NCI-H1694 treated with DMSO at 0.1 percent for 48 hours (cell line): ENCODE measurements around the gene TIMM8A.

Experiments
- DNase-seq: peaks from one replicate; lab custom pipeline; 2025; lab: John Stamatoyannopoulos, UW

TIMM8A gene, protein sequence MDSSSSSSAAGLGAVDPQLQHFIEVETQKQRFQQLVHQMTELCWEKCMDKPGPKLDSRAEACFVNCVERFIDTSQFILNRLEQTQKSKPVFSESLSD

DNA sequence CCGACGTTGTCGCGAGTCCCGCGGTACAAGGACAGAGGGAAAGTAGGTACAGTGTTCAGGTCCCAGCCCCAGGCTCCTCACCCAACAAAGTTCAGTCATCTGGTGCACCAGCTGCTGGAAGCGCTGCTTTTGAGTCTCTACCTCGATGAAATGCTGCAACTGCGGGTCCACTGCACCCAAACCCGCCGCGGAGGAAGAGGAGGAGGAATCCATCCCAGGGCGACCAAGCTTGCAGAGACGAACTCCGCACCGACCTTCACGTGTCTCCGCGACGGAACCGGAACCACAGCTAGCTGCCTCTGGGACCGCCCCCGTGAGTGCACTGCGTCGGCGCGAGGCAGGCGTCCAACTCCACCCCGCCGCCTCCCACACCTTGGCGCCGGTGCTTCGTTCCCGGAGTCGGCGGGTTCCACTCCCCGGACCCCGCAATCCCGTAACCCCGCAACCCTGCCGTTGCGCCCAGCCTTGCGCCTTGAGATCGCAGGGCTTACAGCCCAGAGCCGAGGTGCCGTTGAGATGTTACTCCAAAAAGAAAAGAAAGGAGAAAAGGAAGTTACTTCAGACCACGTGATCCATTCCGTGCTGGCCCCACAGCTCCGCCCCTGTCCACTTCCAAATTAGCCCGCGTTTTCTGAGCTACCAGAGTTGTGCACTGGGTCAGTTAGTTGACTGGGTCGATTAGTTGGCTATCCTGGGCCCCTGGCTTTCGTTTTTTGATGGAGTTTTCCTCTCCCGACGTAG, at the start of gene TIMM8A:
Gene TIMM8A, minus strand, starts transcription at position 291 of the 741 bp plus-strand sequence. Its CDS starts 78 bp downstream, at position 213.
- DNase-seq = peak; percentile 52

DNA sequence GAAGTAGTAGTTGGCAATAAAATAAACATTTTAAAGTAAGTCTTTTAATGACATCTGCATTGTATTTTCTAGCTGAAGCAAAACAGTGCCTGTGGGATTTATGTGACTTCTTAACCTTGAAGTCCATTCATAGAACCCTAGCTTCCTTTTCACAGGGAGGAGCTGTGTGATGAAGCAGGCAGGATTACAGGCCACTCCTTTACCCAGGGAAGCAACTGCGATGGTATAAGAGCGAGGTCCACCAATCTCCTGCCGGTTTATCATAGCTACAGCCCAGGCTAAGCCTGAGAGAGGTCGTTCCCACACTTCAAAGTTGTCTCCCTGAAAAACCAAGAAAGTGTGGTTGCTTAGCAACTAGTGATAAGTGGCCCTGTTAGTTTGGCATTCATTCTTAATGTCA, 49.2 kb upstream of the TIMM8A start:
- DNase-seq = no peak

DNA sequence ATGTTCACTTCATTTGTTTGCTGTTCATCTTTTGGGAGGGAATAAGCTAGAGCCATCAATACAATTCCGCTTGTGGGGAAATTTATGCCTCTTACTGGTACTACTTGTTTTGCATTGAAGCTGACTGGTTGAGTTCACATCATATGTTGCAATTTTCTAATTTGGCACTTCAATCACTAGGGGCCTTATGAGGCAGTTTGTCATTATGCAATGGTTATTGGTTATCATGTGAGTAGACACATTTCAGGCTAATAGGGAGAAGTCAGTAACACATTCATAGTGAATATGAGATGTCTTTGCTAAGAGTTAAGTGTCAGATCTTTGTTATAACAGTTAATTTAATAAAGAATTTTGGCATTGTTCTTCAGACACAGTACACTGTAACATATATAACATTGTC, 47.2 kb upstream of the TIMM8A start:
- no peak for DNase-seq

DNA sequence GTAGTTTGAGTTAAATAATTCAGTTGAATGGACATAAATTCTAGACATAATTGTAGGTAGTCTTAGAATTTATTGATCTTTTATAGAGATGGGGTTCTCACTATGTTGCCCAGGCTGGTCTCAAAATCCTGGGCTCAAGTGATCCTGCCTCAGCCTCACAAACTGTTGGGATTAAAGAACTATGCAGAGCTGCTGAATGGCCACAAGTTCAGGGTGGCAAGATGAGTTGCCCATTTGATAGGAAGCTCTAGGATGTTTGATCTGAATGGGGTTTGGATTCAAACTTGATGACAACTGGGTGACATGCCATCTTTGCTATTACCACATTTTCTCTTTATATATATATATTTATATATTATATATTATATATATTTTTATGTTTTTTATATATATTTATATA, 45.8 kb upstream of the TIMM8A start:
- no peak for DNase-seq

DNA sequence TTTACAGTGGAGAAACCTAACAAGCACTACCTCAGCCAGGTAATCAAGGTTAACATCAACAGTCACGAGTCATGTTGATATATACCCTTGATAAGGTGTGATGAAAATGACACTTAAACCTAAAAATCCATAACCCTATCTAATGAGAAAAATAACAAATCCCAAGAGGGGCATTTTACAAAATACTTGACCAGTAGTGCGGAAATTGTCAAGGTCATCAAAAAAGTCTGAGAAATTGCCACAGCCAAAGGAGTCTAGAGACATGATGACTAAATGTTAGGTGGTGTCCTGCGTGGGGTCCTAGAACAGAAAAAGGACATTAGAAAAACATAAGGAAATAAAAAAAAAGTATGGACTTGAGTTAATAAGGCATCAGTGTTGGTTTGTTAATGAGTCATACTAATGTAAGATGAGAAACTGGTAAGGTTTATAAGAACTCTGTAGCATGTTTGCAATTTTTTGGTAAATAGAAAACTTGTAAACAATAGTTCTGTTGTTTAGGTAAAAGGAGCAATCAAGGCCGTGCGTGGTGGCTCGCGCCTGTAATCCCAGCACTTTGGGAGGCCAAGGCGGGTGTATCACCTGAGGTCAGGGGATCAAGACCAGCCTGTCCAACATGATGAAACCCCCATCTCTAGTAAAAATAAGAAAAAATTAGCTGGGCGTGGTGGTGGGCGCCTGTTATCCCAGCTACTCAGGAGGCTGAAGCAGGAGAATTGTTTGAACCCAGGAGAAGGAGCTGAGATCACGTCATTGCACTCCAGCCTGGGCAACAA, 45.2 kb upstream of the TIMM8A start:
- no peak for DNase-seq

DNA sequence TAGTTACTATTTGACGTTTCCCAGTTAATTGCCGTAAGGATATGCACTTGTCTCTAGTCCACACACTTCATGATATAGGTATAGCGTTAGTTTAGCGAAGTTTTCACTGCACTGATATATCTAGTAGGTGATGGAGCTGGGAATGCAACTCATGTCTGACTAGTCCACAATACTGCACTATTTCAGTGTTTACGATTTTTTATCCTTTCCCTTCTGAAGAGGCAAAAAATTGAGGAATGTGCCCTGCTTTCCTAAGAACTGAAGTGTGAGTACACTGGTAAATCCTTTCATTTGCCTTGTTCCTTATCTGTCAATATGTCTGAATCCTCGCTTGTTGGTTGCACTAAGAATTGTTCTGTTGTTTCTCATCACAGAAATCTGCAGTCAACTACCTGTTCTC, 43.3 kb upstream of the TIMM8A start:
- DNase-seq = no peak

DNA sequence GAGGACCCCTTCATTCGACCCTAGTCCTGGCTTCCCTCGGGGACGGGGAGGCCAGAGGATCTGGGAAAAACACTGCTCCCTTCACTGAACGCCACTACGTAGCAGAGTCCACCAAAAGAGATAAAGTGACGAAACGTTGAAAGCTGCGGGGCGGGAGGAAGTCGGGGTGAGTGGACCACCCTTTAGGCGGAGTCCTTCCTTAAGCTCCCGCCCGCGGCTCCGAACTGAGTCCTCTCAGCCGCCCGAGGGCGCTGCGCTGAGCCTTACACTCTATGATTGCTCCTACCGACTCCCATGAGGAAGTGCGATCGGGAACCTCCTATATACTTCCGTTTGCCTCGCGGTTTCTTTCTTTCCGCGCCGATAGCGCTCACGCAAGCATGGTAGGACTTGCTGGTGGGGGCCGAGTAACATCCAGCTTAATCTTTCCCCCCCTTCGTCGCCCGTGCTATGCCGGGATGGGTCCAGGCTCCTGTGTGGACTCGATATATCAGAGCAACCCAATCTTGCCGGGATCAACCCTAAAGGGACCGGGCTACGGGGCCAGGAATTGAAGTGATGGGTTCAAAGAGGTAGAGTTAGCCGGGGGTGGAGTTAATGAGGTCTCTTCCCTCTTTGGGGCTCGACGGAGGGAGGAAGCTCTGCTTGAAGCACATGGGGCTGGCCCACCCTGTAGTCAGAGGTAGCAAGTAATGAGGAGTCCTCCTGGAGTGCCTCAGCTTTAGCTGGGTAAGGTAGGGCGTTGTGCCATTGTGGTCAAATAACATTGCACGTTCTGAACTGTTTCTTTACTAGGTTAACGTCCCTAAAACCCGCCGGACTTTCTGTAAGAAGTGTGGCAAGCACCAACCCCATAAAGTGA, 42.4 kb upstream of the TIMM8A start, which contains the start of gene RPL36A:
Gene RPL36A, plus strand, starts transcription at position 348 of the 862 bp plus-strand sequence. Its CDS starts 33 bp downstream, at position 381.
- peak; percentile 95 for DNase-seq

DNA sequence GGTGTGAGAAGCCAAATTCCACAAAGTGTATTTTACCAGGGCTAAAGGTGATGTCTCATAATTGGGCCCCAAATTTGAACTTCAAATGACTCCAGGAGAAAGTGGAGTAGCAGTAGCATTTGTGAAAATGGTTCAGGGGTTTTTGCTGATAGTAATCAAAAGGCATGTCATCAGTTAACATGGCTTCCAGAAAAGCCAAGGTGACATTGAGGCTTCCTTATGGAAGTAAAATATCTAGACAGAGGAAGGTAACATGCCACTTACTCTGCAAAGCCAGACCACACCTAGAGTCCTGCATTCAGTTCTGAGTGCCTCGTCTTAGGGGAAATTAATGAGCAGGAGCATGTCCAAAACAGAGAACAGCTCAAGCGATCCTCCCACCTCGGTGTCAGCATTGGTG, 40.1 kb upstream of the TIMM8A start:
- no peak for DNase-seq

DNA sequence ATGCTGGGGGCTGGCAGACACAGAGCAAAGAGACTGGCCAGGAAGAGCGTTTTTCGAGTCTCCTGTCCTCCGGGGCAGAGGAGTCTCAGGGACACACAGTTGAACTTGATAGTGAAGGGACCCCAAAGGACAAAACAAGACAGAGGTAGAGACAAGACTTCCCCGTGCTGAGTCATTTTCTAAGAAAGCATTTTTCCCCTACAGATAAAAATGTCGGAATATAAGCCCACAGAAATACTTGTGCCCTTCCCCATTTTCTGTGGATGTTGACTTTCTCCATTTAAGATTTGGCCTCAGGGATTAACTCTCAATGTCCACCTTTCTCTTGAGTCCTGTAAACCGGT, 38.0 kb upstream of the TIMM8A start:
- no peak for DNase-seq

DNA sequence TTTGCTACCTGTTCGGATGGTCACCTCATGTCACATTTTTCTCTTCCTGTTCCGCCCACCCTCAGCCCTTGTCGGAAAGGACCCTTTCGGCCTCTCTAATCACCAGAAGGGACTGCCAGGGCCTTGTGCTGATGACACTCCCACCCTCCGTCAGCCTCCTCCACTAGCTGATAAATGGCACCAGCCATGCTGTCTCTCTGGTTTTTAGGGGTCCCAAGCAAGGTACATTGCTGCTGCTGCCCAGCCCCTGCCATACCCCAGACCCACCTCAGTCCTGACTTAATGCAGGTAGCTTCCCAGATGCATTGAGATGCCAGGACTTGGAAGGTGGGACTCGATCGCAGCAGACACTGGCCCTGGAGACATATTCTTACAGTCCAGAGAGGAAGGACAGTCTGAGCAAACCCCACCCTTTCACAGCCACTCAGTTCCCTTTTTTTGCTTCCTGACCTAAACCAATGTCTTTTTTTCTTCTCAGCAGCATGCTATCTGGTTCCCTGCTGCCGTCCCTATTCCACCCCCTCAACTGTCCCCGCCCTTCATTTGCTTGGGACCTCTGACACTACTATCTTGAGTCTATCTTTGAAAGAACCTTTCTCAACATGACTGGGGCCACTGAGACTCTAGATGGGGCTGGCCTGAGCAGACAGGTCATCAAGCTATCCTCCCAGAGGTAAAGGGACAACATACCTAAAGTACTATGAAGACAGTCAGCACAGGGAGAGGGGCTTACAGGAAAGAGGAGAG, 37.4 kb upstream of the TIMM8A start, which contains the start of gene BTK:
Gene BTK, minus strand, starts transcription at position 397 of the 747 bp plus-strand sequence. CDS start 10,907 bp downstream, outside the sequence.
- DNase-seq = no peak

DNA sequence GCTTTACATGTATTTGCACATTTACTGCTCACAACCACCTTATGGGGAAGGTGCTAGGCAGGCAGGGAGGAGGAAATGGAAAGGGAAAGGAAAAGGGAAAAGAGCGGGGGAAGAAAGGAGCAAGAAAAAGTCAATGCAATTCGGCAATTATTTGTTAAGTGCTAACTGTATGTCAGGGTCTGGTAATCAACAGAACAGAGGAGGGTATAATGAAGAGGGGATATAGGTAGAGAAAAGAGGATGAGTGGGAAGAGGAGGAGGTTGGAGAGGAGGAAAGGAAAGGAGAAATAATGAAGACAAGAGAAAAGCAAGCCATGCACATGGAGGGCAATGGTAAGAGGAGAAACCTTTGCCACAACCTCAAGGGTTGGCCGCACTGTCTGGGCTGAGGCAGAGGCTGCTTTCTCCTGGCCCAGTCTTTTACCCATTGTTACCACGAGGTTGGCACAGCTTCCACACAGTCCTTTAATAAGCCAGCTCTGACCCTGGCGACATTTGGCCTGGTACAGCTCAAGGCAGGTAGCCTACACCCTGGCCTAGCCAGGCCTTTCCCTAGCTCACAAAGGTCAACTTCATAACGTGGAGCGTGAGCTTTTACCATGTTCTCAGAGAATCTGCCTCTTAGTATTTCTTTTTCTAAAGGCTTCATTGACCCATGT, 36.6 kb upstream of the TIMM8A start:
- no peak for DNase-seq

DNA sequence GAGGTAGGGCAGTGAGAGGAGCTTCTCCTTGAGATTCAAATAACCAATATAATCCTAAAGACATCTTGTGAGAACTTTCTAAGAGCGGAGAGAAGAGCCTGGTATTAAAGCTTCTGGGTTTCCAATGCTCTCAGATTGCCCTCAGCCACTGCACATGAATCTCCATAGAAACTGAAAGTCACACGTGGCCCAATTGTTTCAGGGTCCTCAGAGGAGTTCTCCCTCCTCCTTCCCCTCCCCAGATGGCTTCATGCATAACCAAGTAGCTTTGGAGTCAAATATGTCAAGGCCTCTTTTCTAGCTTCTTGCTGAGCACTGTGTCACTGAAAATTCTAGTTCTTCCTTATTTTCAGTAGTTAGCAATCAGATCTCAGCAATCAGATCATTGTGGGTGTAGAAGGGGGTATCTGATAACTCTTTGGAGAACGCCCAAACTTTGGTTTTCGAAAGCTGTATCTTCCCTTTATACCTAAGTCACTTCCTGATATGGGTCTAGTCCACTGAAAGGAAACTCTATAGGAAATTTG, 35.2 kb upstream of the TIMM8A start:
- no peak for DNase-seq

DNA sequence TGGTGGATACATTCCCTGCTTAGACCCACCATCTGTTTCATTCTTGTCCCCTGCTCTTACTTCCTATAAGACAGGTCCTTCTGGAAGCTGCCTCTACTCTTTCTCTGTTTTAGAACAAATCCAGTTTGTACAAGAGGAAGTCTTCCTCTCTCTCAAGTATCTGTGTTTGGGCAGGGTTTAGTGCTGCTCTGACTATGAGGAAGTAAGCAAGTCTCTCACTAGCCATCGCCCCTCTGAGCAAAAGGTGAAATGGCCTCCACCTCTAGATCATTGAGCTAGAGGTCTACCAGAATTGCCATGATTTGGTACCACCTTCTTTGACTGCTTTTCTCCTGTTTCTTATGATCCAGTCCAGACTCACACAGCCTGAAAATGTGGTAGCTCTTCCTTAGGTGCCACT, 29.0 kb upstream of the TIMM8A start:
- DNase-seq = no peak

DNA sequence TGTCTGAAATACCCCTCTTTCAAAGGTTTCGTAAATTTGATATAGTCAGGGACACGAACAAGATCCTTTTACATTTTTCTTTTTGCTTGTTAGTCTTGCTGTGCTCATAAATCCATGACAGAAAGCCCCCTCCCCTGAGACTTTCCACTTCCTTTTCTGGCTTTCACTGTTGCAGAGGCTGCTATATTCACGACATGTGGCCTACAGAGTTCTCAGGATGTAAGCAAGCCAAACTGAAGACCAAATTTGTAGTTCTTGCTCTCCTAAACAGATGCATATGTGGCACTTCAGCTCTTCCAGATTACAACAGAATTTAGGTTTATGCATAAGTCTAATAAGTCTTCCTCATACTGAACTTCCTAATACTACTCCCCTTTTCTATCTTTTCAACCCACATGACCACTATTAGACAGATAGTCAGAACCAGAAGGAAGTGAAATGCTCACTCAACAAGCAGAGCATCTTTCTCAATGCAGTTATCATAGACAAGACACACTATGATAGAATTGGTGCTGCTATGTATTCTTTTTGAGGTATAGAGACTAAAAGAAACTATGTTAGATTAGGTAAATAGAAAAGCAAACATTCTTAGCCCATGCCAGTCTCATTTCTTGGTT, 22.5 kb upstream of the TIMM8A start:
- DNase-seq = no peak

DNA sequence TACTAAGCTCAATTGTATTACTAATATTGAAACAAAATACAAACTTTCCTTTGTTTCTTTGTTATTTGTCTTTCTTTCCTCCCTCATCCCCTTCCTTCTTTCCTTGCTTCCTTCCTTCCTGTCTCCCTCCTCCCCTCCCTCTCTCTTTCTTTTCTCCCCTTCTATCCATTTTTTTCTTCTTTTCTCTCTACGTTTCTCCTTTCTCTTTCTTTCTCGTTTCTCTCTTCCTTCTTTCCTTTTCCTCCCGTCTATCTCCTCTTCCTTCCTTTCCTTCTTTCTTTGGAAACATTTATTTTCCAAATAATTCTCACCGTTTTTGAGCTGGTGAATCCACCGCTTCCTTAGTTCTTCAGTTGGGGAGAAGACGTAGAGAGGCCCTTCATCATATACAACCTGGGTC, 21.1 kb upstream of the TIMM8A start:
- DNase-seq = no peak

DNA sequence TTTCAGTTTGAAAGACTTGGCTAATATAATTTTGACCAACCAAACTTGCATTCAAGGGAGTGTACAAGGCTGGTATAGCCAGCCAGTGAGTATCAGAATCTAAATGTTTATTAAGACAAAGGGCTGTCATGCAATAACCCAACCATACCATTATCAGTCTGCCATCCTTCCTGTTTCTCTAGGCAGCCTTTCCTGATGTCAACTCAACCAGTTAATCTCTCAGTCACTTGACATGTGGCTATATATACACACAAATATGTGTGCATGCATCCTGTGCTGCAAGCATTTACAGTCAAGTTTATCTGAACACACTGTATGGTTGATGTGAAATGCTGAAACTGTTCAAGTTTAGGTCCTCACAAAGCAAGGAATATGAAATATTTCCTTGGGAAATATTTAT, 20.3 kb upstream of the TIMM8A start:
- no peak for DNase-seq

DNA sequence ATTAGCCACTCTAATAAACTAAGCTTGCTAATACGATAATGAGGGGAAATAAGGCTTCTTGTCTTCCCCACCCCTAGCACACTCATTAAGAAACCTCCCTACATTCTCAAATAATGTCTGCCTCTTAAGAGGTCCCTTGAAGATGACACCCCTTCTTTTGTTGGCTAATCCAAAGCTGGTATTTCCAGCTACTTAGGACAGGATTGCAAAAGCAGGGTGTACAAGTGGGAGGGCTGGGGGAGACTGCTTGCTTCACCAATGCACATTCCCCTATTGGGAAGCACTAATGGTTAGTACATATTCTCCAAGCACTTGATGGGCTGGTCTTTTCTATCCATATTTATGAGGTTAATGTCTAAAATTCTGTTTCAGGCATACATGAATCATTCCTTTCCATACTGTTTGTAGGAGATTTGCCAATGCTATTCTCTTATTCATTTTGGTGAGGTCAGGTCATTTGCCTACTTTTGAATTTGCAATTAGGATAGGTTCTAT, 16.8 kb upstream of the TIMM8A start:
- DNase-seq = no peak

DNA sequence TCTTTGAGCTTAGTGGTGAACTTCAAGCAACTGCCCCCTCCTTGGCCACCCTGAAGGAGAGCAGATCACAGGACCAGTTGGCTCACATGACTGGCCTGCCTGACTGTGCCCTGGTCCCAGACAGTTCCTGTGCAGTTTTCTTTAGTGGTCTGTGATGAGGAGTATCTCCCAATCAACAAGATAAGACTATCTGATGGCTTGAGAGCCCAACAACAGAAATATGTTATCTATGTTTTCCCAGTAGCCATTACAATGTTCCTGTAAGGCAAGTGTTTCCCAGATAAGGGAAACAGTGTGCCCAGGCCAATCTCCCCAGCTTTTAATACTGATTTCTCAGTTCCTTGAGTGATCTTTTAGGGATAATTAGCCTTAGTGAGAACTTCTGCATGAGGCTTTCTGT, 14.2 kb upstream of the TIMM8A start:
- no peak for DNase-seq

DNA sequence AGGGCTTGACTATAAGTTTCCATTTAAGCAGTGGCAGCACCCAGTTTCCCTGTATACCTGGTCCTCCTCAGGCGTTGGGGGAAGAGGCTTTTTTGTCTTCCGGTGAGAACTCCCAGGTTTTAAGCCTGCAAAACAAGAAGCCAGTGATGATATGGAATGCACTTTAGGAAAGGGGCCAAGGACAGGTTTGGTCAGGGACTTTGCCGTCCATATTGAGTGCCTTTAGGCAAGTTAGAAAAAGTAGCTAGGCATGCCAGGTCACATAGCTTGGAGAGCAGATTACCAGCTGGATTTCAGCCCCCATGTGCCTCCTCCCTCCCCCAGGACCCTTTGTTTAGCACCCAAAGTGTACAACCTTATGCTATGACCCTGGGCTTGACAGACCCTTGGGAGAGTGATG, 13.6 kb upstream of the TIMM8A start:
- DNase-seq = no peak

DNA sequence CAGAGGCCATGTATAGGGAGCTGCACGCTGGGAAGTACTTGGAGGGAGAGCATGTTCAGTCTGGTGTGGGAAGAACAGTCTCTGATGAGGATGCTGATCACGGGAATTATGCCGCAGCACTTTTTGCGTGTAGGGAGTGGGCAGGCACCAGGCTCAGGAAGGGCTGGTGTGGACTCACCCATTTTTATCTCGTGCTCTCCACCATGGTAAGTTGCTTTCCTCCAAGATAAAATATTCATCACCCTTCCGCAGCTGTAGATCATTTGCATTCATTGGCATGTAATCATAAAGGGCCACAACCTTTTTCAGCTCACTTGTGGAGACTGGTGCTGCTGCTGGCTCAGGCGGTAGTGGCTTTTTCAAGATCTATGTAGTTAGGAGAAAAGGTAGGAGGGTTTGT, 11.8 kb upstream of the TIMM8A start:
- DNase-seq = no peak
